KOPT-K1 (cell line): Measurements from ENCODE around the gene GFOD1.
A peak's percentile ranks its signal among the peaks of the same experiment; 100 is the strongest.

Experiments used
- H3K27ac ChIP-seq: fragments of 200-600 bp; sonication (generic); 2 replicates; pipeline ENCODE4 v1.5.1; 2016; ENCODE audit warnings: antibody characterized with exemption, mild to moderate bottlenecking, low read depth, low read length; ENCODE audit not compliant: poor library complexity, severe bottlenecking
- H3K36me3 ChIP-seq: fragments of 200-600 bp; sonication (generic); 2 replicates; pipeline ENCODE4 v1.5.1; 2017; ENCODE audit warnings: antibody characterized with exemption, mild to moderate bottlenecking, low read length, moderate library complexity; ENCODE audit not compliant: insufficient read depth
- H3K9me3 ChIP-seq: fragments of 200-600 bp; sonication (generic); 2 replicates; pipeline ENCODE4 v1.5.1; 2017; ENCODE audit warnings: antibody characterized with exemption, low read length, mild to moderate bottlenecking; ENCODE audit not compliant: insufficient read depth, poor library complexity, severe bottlenecking

GFOD1 gene, protein sequence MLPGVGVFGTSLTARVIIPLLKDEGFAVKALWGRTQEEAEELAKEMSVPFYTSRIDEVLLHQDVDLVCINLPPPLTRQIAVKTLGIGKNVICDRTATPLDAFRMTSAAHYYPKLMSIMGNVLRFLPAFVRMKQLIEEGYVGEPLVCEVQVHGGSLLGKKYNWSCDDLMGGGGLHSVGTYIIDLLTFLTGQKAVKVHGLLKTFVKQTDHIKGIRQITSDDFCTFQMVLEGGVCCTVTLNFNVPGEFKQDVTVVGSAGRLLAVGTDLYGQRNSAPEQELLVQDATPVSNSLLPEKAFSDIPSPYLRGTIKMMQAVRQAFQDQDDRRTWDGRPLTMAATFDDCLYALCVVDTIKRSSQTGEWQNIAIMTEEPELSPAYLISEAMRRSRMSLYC

DNA sequence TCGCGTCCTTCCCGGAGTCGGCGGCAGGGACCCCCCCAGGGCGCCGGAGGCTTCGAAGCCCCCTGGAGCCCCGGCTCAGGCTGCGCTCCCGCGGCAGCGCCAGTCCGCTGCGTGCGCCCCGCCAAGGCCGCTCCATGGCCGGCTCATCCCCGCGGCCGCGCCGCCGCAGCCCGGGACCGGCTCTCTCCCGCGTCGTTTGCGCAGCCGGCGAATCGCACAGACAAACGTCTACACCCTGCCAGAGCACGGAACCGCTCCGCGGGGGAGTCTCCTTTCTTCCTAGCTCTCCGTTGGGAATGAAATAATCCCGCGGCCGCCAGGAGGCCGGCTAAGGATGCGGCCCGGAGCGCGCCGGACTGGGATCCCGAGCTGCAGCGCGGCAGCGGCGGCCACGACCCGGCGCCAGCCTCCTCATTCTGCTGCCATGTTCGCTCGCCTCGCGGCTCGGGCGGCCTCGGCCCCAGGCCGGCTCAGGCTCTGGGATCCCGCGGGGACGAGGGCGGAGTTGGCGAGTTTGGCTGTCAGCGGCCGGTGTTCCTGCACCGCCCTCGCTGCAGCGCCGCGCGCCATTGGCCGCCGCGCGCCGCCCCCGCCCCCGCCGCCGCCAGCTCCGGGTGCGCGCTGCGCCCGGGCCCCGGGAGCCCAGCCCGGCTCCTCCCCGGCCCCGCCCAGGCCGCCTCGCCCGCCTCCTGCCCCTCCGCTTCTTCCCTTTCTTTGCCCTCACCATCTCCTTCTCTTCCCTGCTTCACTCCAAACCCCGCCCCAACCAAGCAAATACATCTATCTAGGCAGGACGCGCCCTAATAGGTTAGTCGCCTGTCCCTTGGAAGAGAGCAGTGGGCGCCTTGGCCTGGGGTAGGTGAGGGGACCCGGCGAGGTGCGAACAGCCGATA lies at the start of gene GFOD1:
Gene GFOD1, minus strand, starts transcription at position 479 of the 893 bp plus-strand sequence. CDS start 710 bp downstream, outside the sequence.
- Histone ChIP-seq H3K27ac (peak within 1 kb of the TSS; percentile 32), H3K9me3 (no peaks in the 10 kb centered on the region), H3K36me3 (no peaks in the 10 kb centered on the region)

DNA sequence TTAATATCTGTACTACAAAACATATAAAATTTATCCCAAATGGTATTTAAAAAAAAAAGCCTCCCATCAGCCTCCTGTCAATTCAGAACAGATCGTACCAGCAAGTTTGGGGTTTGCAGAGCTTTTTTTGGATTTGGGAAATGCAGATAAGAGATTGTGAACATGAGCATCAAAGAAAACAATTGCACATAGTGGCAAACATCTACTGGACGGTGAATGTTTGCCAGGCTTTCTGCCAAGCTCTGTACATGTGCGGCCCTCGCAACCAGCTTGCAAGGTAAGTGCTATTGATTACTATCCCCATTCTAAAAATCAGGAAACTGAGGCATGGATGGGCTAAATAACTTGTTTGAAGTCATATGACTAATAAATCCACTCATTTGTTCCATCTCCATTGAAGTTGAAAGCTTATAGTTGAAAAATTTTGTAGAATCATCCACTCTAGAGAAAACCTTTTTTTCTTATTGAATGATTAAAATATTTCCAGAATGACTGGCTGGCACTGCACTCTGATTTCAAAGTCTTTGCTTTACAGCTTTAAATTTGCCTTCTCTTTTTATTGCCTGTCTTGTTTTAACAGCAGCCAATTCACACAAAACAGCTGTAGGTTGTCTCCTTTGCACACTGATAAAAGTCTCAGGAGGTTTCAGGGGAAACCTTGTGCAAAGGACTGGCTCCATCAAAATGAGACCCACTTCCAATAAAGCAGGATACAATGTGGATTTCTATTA lies 49.6 kb upstream of the GFOD1 start:
- Histone ChIP-seq H3K36me3 (no peaks in the 10 kb centered on the region), H3K27ac (no peak overlapping the region), H3K9me3 (no peaks in the 10 kb centered on the region)

DNA sequence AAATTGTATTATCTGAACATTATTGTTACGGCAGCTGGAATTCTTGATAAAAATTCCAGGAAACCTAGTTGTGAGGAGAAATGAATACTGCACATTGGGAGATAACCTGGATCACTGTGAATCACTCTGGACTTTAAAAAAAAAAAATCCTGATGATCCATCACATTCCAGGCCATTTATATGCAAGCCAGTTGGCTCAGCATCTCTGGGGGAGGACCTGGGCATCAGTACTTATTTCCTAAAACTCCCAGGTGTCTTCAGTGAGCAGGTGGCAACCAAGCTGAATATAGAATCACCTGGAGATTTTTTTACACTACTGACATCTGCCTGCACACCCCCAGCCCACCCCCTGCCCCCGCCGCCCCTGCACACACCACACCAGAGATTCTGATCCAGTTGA lies 47.9 kb upstream of the GFOD1 start:
- Histone ChIP-seq H3K36me3 (no peaks in the 10 kb centered on the region), H3K9me3 (no peaks in the 10 kb centered on the region), H3K27ac (no peak overlapping the region)

DNA sequence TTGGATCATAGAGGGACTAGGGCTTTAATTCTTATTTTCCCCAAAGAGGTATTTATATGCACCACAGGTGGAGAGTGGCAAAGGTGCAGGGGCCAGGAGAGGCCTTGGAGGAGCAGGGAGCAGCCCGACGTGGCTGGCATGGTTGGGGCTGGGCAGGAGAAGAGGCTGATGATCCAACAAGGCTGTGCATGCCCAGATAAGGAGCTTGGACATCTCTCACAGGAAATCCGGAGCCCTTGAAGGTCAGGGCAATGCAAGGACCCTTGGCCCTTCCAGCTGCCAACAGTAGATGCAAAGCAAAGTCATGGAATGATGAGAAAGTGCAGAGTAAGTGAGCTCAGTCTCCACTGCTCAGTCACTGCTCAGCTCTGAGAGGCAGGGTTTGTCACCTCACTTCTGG lies 47.1 kb upstream of the GFOD1 start:
- Histone ChIP-seq H3K9me3 (no peaks in the 10 kb centered on the region), H3K36me3 (no peaks in the 10 kb centered on the region), H3K27ac (no peak overlapping the region)

DNA sequence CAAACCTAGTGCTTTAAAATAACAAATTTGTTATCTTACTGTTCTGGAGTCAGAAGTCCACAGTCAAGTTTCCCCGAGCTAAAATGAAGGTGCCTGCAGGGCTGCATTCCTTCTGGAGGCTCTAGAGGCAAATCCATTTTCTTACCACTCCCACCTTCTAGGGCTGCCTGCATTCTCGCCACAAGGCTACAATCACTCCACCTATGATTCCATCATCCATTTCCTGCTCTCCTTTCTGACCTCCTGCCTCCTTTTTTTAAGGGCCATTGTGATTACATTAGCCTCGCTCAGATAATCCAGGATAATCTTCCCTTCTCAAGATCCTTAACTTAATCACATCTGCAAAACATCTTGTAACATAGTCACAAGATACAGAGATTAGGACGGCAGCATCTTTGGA lies 44.6 kb upstream of the GFOD1 start:
- Histone ChIP-seq H3K36me3 (no peaks in the 10 kb centered on the region), H3K9me3 (no peaks in the 10 kb centered on the region), H3K27ac (no peak overlapping the region)

DNA sequence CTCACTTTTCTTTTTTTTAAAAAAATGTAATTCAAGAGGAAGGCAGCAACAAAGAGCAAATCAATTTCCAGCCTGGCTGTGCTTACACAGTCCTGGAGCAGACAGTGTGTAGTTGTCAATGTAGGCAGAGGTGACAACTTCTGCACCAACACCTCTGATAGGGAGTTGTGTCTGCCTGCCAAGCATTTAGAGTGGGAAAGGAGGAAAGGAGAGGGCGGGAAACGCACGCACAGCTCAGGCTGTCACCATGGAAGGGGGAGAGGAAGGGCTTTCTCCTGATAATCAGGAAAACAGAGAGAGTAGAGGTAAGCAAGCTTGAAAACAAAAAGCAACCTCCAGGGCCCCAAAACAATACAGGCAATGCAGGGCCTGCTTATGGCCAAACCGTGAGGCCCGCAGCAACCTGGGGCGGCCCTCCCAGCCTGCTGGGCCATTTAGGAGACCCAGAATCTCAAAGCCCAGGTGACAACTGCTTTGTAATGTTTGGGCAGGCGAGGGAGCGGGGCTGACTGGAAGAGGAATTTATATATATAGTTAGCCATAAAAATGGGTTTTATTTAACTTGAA lies 41.5 kb upstream of the GFOD1 start:
- Histone ChIP-seq H3K36me3 (no peaks in the 10 kb centered on the region), H3K9me3 (no peaks in the 10 kb centered on the region), H3K27ac (no peak overlapping the region)

DNA sequence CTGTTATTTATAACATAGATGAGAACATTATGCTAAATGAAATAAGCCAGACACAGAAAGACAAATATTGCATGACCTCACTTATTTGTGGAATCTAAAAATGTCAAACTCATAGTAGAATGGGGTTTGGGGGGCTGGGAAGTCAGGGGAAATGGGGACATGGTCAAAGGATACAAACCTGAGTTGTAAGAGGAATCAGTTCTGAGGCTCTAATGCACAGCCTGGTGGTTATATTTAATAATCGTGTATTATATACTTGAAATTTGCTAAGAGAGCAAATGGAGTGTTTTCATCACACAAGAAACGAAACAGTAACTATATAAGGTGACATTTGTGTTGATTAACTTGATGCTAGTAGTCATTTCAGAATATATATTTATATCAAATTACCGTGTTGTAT lies 40.8 kb upstream of the GFOD1 start:
- Histone ChIP-seq H3K36me3 (no peaks in the 10 kb centered on the region), H3K9me3 (no peaks in the 10 kb centered on the region), H3K27ac (no peak overlapping the region)

DNA sequence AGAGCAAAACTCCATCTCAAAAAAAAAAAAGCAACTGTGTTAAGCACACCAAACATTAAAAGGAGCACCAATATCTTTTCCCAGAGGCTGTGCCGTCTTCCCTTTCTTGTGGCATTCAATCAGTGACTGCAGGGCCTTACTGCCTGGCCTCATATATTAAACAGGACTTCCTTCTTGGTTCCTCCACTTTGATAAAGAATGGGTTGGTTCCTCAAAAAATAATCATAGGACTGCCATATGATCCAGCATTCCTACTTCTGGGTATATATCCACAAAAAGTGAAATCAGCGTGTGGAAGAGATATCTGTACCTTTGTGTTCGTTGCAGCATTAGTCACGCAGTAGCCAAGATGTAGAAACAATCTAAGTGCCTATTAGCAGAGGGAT lies 40.3 kb upstream of the GFOD1 start:
- Histone ChIP-seq H3K9me3 (no peaks in the 10 kb centered on the region), H3K27ac (no peak overlapping the region), H3K36me3 (no peaks in the 10 kb centered on the region)

DNA sequence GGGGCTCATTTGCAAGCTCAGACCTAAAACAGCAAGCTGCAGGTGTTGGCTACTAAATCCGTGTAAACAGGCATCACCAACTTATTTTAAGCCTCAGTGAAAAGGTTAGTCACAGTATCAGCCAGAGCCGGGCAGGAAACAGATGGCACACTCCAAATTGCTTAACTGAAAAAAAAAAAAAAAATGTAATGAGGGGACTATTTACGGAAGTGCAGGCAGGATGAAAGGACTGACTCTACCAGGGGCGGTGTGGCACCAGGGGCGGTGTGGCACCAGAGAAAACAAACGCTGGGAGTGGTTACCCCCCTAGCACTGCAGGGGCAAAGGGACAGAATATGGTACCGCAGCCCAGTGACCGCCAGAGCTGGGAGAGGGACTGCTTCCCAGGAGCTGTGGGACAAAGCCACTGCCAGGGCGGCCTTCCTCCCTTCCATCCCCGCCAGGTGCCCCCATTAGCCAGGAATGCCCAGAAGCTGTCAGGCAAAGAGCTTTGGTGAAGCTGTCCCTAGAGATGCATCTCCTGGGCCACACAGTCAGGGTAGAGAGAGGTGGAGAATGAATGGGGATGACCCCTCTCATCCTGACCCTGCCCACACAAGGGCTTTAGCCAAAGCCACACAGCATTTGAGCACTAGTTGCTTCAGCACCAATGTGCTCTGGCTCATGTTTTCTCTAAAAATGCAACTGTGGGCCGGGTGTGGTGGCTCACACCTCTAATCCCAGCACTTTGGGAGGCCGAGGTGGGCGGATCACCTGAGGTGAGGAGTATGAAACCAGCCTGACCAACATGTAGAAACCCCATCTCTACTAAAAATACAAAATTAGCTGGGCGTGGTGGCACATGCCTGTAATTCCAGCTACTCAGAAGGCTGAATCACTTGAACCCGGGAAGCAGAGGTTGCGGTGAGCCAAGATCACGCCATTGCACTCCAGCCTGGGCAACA lies 39.6 kb upstream of the GFOD1 start:
- Histone ChIP-seq H3K9me3 (no peaks in the 10 kb centered on the region), H3K36me3 (no peaks in the 10 kb centered on the region), H3K27ac (peak overlapping the region; percentile 59)

DNA sequence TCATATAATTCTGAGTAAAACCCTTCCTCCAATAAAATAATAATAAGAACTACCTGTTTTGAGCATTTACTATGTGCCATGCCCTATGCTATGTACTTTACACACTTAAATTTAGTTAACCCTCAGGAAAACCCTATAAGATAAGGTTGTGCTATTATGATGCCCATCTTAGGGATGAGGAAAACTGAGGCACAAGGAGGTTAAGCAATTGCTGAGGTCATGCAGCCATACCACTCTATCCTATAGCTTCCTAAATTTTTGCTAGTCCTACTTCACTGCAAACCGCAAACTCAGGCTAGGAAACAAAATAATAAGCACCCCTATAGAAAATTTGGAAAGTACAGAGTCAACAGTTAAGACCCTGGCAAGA lies 38.9 kb upstream of the GFOD1 start:
- Histone ChIP-seq H3K27ac (peak overlapping the region; percentile 59), H3K9me3 (no peaks in the 10 kb centered on the region), H3K36me3 (no peaks in the 10 kb centered on the region)

DNA sequence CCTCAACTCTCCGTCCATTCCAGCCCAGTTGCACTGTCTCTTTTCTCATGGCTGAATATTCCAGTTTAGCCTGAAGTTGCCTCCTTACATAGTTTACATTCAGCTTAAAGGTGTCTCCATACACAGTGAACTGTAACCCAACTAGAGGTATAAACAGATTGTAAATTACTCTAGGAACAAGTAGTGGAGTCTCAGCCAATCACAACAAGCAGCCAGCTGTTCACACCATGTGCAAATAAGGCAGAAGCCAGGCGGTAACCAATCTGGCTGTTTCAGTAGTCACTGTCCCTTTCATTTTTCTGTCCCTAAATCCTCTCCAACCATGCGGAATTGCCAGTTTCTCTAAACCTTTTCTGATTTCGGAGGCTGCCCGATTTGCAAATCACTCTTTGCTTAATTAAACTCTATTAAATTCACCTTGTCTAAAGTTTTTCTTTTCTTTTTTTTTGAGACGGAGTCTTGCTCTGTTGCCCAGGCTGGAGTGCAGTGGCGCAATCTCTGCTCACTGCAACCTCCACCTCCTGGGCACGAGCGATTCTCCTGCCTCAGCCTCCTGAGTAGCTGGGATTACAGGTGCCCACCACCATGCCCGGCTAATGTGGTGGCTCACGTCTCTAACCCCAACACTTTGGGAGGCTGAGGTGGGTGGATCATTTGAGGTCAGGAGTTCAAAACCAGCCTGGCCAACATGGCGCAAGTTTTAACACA lies 37.6 kb upstream of the GFOD1 start:
- no peak overlapping the region for H3K27ac ChIP-seq
- no peaks in the 10 kb centered on the region for H3K36me3 ChIP-seq
- H3K9me3 ChIP-seq: no peaks in the 10 kb centered on the region

DNA sequence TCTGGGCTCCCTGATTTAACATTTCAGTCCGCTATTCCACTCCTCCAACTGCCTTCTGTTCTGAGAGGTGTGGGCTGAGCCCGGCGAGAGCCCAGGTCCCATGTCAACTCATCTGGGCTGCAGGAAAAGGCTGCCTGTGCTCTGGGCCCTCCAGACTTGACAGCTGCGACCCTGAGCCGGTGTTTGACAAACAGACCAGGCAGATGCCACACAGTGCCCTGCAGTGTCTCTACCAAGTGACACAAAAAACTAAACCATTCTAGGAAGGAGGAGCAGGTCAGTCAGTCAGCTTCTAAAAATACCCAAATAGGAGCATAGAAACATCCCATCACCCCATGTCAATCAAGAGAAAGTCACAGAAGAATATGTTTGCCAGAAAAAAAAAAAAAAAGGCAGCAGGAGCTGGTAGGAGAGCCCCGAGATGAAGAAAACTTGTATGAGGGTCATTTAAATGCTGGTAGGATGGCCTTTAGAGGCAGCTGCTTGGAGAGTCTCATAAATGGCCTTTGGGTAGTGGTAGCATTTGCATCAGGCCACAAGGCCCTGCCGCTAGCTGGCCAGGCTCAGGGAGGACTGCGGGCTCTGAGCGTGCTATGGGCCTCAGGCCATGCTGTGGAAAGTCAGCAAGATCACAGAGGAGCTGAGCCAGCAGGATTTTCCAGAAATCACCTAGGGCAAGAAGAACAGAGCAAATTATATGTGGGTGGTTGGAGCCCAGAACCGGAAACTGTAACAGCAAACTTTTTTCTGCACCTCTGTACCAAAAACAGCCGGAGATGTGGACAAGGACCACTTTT lies 36.6 kb upstream of the GFOD1 start:
- Histone ChIP-seq H3K9me3 (no peaks in the 10 kb centered on the region), H3K27ac (no peak overlapping the region), H3K36me3 (no peaks in the 10 kb centered on the region)

DNA sequence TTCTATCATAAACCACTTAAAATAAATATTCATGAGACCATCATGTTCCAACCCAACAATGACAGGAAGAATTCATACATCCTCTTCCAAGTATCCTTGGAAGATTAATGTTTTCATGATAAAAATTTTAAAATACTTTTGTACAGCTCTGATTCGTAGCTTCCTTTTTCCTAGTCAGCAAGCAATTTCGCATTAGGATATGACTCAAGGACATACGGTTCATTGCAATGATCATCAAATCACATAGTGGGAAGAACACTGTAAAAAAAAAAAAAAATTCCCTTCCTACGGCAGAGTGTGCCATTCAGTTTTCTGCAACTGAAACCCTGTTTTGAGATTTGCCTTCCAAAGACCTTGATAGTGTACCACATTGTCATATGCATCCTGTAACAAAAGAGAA lies 35.3 kb upstream of the GFOD1 start:
- no peaks in the 10 kb centered on the region for H3K9me3 ChIP-seq
- no peaks in the 10 kb centered on the region for H3K36me3 ChIP-seq
- no peak overlapping the region for H3K27ac ChIP-seq
